DMS153 (cell line): ENCODE data around the gene CPNE9.

ENCODE experiments used
- DNase-seq: peaks from one replicate; lab custom pipeline; 2025; lab: John Stamatoyannopoulos, UW

The CPNE9 gene

GRCh38 chr3:9716801-9717555 lies 13.3 kb downstream of the CPNE9 start:
- no peak for DNase-seq

- DNase-seq: no peak
Observed at GRCh38 chr3:9717563-9717962, 13.9 kb downstream of the CPNE9 start.

DNA sequence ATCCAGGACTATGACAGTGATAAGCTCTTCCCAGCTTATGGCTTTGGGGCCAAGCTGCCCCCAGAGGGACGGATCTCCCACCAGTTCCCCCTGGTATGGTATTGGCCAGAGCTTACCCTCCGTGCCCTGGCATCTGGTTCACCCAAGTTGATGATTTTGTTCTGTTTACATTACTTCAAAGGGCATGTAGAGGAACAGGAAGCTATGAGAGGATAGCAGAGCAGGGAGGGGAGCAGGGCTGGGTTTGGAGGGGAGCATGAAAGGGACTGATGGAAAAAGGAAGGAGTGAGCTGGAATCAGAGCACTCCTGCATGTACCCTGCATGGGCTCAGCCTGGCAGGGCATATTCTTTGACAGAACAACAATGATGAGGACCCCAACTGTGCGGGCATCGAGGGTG lies 14.5 kb downstream of the CPNE9 start:
- no peak for DNase-seq

- DNase-seq: no peak
Observed at GRCh38 chr3:9721015-9721699, 17.5 kb downstream of the CPNE9 start.

DNA sequence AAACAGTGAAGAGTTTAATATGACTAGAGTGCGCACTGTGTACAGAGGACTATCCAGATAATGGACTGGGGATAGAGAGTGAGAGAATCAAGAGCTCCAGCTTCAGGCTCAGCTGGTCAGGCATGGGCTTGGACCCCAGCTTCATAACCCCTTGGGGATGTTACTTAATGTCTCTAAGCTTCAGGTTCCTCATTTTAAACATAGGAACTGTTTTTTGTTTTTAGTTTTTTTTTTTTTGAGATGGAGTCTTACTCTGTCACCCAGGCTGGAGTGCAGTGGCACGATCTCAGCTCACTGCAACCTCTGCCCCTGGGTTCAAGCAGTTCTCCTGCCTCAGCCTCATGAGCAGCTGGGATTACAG lies 18.0 kb downstream of the CPNE9 start:
- DNase-seq: no peak

- DNase-seq: no peak
Observed at GRCh38 chr3:9725775-9726515, 22.3 kb downstream of the CPNE9 start.

DNA sequence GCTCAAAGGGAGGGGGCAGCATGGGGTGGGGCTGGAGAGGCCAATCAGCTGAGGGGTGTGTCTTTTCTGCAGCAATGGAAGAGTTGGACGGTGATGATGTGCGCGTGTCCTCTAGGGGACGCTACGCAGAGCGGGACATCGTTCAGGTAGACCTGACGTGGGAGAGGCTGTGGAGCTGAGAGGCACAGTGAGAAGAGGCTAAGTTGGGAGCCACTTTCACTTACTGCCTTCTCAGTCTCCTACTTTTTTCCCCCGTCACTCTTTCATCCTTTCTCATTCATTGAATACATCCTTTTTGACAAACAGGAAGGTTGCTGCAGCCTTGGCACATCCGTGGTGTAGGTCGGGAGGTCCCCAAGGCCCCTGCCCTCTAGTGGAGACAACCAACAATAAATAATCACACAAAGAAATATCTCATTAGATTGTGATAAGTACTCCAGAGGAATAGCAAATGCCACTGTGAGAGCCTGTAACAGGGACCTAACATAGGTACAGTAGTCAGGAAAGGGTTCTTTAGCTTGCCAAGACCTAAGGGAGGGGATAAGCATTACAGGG lies 23.5 kb downstream of the CPNE9 start:
- no peak for DNase-seq

DNA sequence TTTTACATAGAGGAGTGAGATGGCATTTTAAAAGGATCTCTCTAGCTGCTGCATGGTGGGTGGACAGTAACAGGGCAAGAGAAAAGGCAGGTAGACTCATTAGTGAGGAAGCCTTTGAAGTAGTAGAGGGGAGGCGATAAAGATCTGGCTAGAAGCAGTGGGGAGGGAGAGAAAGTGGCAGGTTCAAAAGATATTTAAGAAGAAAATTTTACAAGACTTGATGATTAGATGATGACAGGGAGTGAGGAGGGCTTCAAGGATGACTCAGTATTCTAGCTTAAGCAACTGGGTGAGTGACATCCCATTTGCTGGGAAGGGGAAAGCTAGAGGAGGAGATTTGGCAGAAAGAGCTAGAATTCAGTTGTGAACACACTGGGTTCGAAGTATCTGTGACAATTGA lies 24.1 kb downstream of the CPNE9 start:
- DNase-seq: no peak

GRCh38 chr3:9729419-9729818 lies 25.8 kb downstream of the CPNE9 start:
- no peak for DNase-seq

DNA sequence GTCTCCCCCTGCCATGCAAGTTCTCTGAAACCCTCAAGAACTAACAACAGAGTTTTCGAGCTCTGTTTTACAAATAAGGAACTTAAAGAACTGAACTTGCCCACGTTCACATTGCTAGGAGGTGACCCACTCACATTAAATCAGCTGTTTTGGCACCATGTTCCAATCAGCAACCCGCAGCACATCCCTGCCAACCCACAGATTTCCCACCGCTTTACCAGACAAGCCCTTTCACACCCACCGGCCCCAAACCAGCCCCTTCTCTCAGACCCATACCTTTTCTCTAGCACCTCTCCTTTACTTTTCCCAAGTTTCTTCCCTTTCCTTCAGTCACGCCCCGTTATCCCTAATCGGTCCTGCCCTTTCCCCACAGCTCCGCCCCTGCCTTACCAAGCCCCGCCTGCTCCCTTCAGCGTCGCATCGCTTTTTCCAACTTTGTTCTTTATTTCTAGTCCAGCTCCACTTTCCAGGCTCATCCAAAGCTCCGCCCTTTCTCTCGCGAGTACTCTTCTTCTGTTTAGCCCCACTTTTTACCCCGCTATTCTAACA lies 27.1 kb downstream of the CPNE9 start:
- no peak for DNase-seq

DNA sequence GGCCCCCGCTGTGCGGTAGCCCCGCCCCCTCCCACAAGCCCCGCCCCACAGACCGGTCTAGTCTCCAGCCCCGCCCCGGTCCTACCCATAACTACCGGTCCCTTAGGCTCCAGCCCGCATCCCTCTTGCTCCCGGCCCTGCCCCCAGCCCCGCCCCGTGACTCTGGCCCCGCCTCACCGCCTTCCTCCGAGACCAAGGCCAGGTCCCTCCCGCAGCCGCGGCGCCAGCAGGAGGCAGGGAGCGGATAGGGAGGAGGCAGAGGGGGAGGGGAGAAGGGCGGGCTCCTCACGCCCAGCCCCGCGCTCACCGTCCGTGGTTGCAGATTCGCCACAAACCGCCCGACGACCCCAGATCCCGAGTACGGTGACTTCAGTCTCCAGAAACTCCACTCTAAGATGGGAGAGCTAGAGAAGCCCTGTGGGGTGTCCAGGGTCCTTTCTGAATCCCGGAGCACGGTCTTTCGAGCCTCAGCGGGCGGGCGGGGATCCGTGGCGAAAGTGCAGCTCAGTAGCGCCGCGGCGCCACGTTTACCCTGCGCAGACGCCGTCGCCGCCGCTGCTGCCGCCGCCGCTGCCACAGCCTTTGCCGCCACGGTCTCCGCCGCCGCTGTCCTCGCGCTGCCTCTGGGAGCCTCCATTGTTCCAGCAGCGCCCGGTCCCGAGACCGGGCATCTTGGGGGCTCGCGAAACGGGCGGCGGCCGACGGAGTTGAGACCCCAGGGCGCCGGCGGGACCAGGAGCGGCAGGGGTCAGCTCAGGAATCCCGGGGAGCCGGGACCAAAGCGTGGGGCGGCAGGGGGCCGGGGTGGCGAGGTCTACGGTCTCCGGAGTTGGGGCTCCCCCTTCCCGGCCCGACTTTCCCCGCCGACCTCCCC lies 27.8 kb downstream of the CPNE9 start, which contains the start of gene BRPF1:
Gene BRPF1, plus strand, starts transcription at position 530 of the 874 bp plus-strand sequence. CDS start 2,406 bp downstream, outside the sequence.
- peak; percentile 93 for DNase-seq

- no peak for DNase-seq
Observed at GRCh38 chr3:9732080-9732739, 28.6 kb downstream of the CPNE9 start.

DNA sequence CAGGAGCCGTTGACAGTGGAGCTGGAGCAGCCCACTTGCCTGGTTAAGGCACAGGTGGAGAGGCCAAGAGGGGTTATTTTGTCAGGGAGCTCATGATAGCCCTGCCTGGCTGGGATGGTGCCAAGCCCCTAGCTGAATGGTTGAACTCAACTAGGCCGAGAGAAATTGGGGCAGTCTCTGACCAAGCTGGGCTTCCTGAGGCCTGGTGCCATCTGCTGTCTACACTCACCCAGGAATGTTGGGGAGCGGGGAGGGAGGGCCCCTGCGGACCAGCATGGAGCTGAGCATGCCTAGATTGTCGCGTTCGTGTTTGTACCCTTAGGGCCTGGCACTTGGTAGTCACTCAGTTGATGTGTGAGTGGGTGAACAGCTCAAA lies 29.1 kb downstream of the CPNE9 start:
- DNase-seq: no peak

DNA sequence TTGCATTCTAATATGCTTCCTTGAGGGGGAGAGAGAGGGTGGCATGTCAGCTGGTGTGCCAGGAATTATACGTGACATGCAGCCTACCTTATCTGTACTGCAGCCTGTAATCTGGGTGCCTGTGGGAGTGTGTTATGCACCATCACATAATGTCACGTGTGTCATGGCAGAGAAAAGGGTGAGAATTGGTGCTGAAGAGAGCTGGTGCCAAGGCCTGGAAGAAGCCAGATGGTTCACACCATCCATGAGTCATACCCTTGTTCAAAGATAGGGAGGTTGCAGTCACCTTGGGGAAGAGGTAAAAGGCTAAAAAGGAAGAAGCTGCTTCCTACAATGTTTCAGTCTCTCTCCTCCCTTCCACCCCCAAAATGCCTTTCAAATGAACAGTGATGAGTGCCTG lies 33.2 kb downstream of the CPNE9 start:
- no peak for DNase-seq

- no peak for DNase-seq
Observed at GRCh38 chr3:9739181-9739580, 35.5 kb downstream of the CPNE9 start.

GRCh38 chr3:9742560-9742959 lies 38.9 kb downstream of the CPNE9 start:
- no peak for DNase-seq

- no peak for DNase-seq
Observed at GRCh38 chr3:9743548-9743947, 39.9 kb downstream of the CPNE9 start.

DNA sequence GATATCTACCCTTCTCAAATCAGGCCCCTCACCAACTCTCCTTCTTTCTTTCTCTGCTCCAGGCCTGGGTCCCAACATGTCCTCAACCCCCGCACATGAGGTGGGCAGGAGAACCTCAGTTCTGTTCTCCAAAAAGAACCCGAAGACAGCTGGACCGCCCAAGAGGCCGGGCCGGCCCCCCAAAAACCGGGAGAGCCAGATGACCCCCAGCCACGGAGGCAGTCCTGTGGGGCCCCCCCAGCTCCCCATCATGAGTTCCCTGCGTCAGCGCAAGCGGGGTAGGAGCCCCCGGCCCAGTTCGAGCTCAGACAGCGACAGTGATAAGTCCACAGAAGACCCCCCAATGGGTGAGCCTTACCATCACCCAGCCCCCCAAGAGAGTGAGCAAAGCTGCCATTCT lies 40.5 kb downstream of the CPNE9 start:
- DNase-seq: no peak

DNA sequence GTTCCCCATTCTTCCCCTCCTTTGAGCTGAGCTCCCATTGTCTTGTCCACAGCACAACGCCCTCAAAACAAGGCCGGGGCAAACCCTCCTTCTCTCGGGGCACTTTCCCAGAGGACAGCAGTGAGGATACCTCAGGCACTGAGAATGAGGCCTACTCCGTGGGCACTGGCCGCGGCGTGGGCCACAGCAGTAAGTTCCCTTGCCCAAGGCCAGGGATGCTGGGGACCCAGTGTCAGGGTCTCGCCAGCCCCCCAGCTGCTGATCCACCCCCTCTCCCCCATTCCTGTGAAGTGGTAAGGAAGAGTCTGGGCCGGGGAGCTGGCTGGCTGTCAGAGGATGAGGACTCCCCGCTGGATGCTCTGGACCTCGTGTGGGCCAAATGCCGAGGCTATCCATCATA lies 41.9 kb downstream of the CPNE9 start:
- DNase-seq: no peak

- no peak for DNase-seq
Observed at GRCh38 chr3:9746330-9746729, 42.7 kb downstream of the CPNE9 start.

DNA sequence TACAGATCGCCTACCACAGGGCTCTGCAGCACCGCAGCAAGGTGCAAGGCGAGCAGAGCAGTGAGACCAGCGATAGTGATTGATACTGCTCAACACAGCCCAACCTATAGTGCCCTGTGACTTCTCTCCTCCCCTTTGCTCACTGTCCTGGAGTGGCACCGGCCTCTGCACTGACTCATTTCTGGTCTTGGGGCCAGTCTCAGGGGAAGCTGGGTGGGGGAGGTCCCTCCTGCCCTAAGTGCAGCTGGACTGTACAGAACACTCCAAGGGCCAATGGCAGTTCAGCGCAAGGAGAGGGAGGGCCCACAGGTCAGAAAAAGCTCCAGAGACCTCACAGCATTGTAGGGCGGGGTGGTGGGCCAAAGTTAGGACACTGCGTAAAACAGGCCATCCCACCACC lies 43.6 kb downstream of the CPNE9 start:
- DNase-seq: no peak
